ENCODE data around the gene TBC1D17.
"Not testable (repeated sequence)": the region's sequence is repeated elsewhere in the genome, so short reads cannot be mapped to it uniquely, and the experiment has no call there.

The TBC1D17 gene

GRCh38 chr19:49924004-49924880 lies 46.7 kb downstream of the TBC1D17 start:
- no peak for DNase-seq

- DNase-seq: not testable (repeated sequence)
These were observed 47.3 kb downstream of the TBC1D17 start for GRCh38 chr19:49924881-49925210.

GRCh38 chr19:49925486-49925885 lies 48.0 kb downstream of the TBC1D17 start:
- DNase-seq: no peak

- DNase-seq: peak; percentile 52
These were observed 49.0 kb downstream of the TBC1D17 start for GRCh38 chr19:49926515-49926914.

GRCh38 chr19:49927526-49928264 lies 50.2 kb downstream of the TBC1D17 start:
- no peak for DNase-seq

- DNase-seq: peak; percentile 97
These were observed 51.7 kb downstream of the TBC1D17 start, which contains the start of the genes ATF5 and NUP62 for GRCh38 chr19:49929121-49929610. TSS of gene ATF5 (plus strand) at chr19:49929205. CDS start at chr19:49930851, 1,646 bp downstream. TSS of gene NUP62 (minus strand) at chr19:49929504. CDS start at chr19:49909807, 19,697 bp downstream.

GRCh38 chr19:49929611-49930482 lies 52.3 kb downstream of the TBC1D17 start:
- DNase-seq: peak; percentile 98

- DNase-seq: no peak
These were observed 53.0 kb downstream of the TBC1D17 start for GRCh38 chr19:49930483-49931011.

- no peak for DNase-seq
These were observed 54.0 kb downstream of the TBC1D17 start for GRCh38 chr19:49931293-49932040.

- no peak for DNase-seq
These were observed 54.5 kb downstream of the TBC1D17 start for GRCh38 chr19:49932041-49932451.

- no peak for DNase-seq
These were observed 55.2 kb downstream of the TBC1D17 start for GRCh38 chr19:49932731-49933131.

GRCh38 chr19:49933643-49934042 lies 56.1 kb downstream of the TBC1D17 start:
- DNase-seq: no peak

- no peak for DNase-seq
These were observed 59.0 kb downstream of the TBC1D17 start for GRCh38 chr19:49936549-49936948.

- DNase-seq: peak; percentile 86
These were observed 60.4 kb downstream of the TBC1D17 start for GRCh38 chr19:49937750-49938381.
